NCI-H1436 (cell line): ENCODE data around the gene MMP19.
"Not testable (repeated sequence)": the region's sequence is repeated elsewhere in the genome, so short reads cannot be mapped to it uniquely, and the experiment has no call there.

Experiments used
- DNase-seq: peaks from one replicate; lab custom pipeline; 2025; lab: John Stamatoyannopoulos, UW

The MMP19 gene

GRCh38 chr12:55842681-55843429 lies at the start of gene MMP19:
Gene MMP19, minus strand, starts transcription at chr12:55842936. Its CDS starts 106 bp downstream, at chr12:55842830.
- no peak for DNase-seq

GRCh38 chr12:55891310-55891709 lies 48.6 kb upstream of the MMP19 start:
- DNase-seq, result no peak

GRCh38 chr12:55885113-55885512 lies 42.4 kb upstream of the MMP19 start:
- DNase-seq, result no peak

GRCh38 chr12:55877824-55878223 lies 35.1 kb upstream of the MMP19 start:
- DNase-seq, result no peak

GRCh38 chr12:55875704-55876467 lies 33.1 kb upstream of the MMP19 start:
- DNase-seq, result no peak

- DNase-seq, result no peak
Observed at GRCh38 chr12:55874443-55874842, 31.7 kb upstream of the MMP19 start.

GRCh38 chr12:55866454-55867004 lies 23.8 kb upstream of the MMP19 start:
- not testable (repeated sequence) for DNase-seq

GRCh38 chr12:55865327-55865726 lies 22.6 kb upstream of the MMP19 start:
- no peak for DNase-seq

- DNase-seq, result not testable (repeated sequence)
Observed at GRCh38 chr12:55862931-55863330, 20.2 kb upstream of the MMP19 start.

GRCh38 chr12:55862286-55862685 lies 19.6 kb upstream of the MMP19 start:
- DNase-seq, result no peak

GRCh38 chr12:55861871-55862270 lies 19.1 kb upstream of the MMP19 start:
- DNase-seq, result no peak

- DNase-seq, result no peak
Observed at GRCh38 chr12:55861396-55861795, 18.7 kb upstream of the MMP19 start.

- no peak for DNase-seq
Observed at GRCh38 chr12:55852740-55853139, 10.0 kb upstream of the MMP19 start.

- no peak for DNase-seq
Observed at GRCh38 chr12:55850893-55851292, 8.2 kb upstream of the MMP19 start.

- no peak for DNase-seq
Observed at GRCh38 chr12:55850401-55850800, 7.7 kb upstream of the MMP19 start.

GRCh38 chr12:55849616-55850343 lies 7.0 kb upstream of the MMP19 start:
- DNase-seq, result no peak

GRCh38 chr12:55847603-55848291 lies 5.0 kb upstream of the MMP19 start:
- DNase-seq, result no peak

- no peak for DNase-seq
Observed at GRCh38 chr12:55847033-55847432, 4.3 kb upstream of the MMP19 start.

GRCh38 chr12:55845785-55846496 lies 3.2 kb upstream of the MMP19 start:
- no peak for DNase-seq

- DNase-seq, result no peak
Observed at GRCh38 chr12:55845361-55845760, 2.6 kb upstream of the MMP19 start.

- no peak for DNase-seq
Observed at GRCh38 chr12:55844961-55845360, 2.2 kb upstream of the MMP19 start.
